Panc1 (cell line): ENCODE measurements around the gene FERMT3.

Experiments
- CTCF ChIP-seq: fragments of 450-650 bp; IDR thresholded peaks from 2 replicates; pipeline ENCODE4 v1.5.1; 2017; ENCODE audit warnings: mild to moderate bottlenecking
- POLR2AphosphoS5 ChIP-seq: IDR thresholded peaks from 2 replicates; pipeline ENCODE4 v1.6.1; 2012; ENCODE audit warnings: mild to moderate bottlenecking, low read depth, low read length, moderate library complexity
- REST ChIP-seq, 2 experiments: IDR thresholded peaks; 2 replicates each; pipeline ENCODE4 v1.6.1; 2011 to 2012; ENCODE audit warnings: low read depth in 2 of 2, control low read depth in 1 of 2, low read length in 1 of 2, mild to moderate bottlenecking in 1 of 2, moderate library complexity in 1 of 2; ENCODE audit not compliant: insufficient read depth in 1 of 2
- TCF7L2 ChIP-seq: IDR thresholded peaks from 2 replicates; pipeline ENCODE4 v1.6.1; 2011; ENCODE audit warnings: mild to moderate bottlenecking, low read depth, low read length, inconsistent platforms

- TF ChIP-seq CTCF (no peak), POLR2AphosphoS5 (no peak), REST (IDR thresholded peaks at IDR 0.05; ENCODE audit: insufficient read depth in 1 of 2, low read depth in 2 of 2, low read length in 1 of 2) (no peak), TCF7L2 (no peak)
Observed at GRCh38 chr11:64260147-64260708, 53.7 kb downstream of the FERMT3 start.
